ENCODE data around the gene CRYBA1.
A peak's percentile ranks its signal among the peaks of the same experiment; 100 is the strongest.
"Not testable (repeated sequence)": the region's sequence is repeated elsewhere in the genome, so short reads cannot be mapped to it uniquely, and the experiment has no call there.

The CRYBA1 gene

GRCh38 chr17:29216856-29217255 is 29.8 kb upstream of the CRYBA1 start:
- no peak for DNase-seq (ENCODE audit: low spot score in 2 of 2)
- H3K4me3 ChIP-seq: no peak overlapping the region
- no peaks in the 10 kb centered on the region for H3K9me3 ChIP-seq
- H3K27me3 ChIP-seq (ENCODE audit: low read depth): no peaks in the 10 kb centered on the region
- in situ Hi-C loops (cut with MboI; ENCODE audit: low sequenced_read_pairs): no loop called here
- H3K4me1 ChIP-seq: peaks cover 9% of the 10 kb centered on the region
- no peaks in the 10 kb centered on the region for H3K36me3 ChIP-seq (replicated peaks)

DNA sequence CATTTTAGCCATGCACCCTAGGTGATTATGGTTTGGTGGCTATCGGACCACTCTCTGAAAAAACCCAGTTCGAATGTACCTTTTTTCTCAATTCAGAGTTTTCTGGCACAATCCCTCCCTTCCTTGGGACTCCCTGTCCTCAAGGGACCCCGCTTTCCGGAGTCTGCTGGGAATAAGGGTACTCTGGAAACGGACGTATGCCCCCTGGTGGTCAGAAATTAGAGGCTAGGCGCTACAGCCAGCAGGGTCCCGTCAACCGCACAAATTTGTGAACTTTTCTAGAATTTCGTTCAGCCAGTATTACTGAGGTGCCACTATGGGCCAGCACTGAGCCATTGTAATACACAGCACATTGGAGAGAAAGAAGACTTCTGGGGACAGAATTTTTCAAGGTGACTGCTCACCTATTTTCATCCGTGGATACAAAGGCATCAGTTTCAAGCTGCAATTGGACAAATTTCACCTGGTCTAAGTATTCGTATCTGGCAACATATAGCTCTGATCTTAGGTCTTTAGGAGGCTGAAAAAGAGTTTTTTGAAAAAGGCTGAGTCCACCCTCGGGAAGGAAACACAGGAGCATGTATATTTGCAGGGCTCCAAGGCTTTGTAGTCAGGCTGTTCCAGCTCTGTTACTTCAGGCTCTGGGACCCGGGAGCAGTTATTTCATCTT is 27.1 kb upstream of the CRYBA1 start:
- DNase-seq (ENCODE audit: low spot score in 2 of 2): peak; percentile 78 to 94
- in situ Hi-C loops (cut with MboI; ENCODE audit: low sequenced_read_pairs): no loop called here

GRCh38 chr17:29221338-29221737 is 25.3 kb upstream of the CRYBA1 start:
- in situ Hi-C loops (cut with MboI; ENCODE audit: low sequenced_read_pairs); DNase-seq (ENCODE audit: low spot score in 2 of 2): not testable (repeated sequence)

More for the DNA sequence above, 27.1 kb upstream of the CRYBA1 start:
- Histone ChIP-seq H3K4me3 (no peak overlapping the region), H3K4me1 (peaks cover 9% of the 10 kb centered on the region), H3K36me3 (replicated peaks) (no peaks in the 10 kb centered on the region), H3K27me3 (ENCODE audit: low read depth) (no peaks in the 10 kb centered on the region), H3K9me3 (no peaks in the 10 kb centered on the region)

DNA sequence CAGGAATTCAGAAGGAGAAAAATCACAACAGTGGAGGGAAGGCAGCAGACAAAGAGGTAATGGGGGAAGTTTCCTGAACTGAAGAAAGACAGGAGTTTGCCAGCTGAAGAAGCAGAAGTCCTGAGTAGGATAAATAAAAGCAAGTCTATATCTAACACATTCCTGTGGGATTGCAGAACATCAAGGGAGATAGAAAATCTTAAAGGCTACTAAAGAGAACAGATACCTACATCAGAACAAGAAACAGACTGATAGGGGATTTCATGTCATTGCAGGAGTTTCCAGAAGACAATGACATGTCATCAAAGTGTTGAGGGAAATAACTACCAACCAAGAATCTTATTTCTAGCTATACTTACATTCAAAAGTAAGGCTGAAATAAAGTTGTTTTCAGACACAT is 21.3 kb upstream of the CRYBA1 start:
- no peaks in the 10 kb centered on the region for H3K27me3 ChIP-seq (ENCODE audit: low read depth)
- H3K36me3 ChIP-seq (replicated peaks): no peaks in the 10 kb centered on the region
- in situ Hi-C loops (cut with MboI; ENCODE audit: low sequenced_read_pairs): no loop called here
- no peak for DNase-seq (ENCODE audit: low spot score in 2 of 2)
- H3K9me3 ChIP-seq: no peaks in the 10 kb centered on the region
- no peak overlapping the region for H3K4me3 ChIP-seq
- no peaks in the 10 kb centered on the region for H3K4me1 ChIP-seq

More at GRCh38 chr17:29221338-29221737, 25.3 kb upstream of the CRYBA1 start:
- H3K36me3 ChIP-seq (replicated peaks); H3K9me3 ChIP-seq; H3K27me3 ChIP-seq (ENCODE audit: low read depth); H3K4me3 ChIP-seq; H3K4me1 ChIP-seq: not testable (repeated sequence)

DNA sequence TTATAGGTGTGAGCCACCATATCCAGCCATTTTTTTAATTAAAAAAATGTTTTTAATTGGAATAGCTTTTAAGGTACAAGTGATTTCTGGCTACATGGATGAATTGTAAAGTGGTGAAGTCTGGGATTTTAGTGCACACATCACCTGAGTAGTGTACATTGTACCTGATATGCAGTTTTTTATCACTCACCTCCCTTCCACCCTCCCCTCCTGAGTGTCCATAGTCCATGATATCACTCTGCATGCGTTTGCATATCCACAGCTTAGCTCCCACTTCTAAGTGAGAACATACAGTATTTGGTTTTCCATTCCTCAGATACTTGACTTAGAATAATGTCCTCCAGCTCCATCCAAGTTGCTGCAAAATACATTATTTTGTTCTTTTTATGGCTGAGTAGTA is 13.4 kb upstream of the CRYBA1 start:
- no peaks in the 10 kb centered on the region for H3K9me3 ChIP-seq
- H3K27me3 ChIP-seq (ENCODE audit: low read depth): no peaks in the 10 kb centered on the region
- in situ Hi-C loops (cut with MboI; ENCODE audit: low sequenced_read_pairs): no loop called here
- no peaks in the 10 kb centered on the region for H3K4me1 ChIP-seq
- H3K4me3 ChIP-seq: no peak overlapping the region
- H3K36me3 ChIP-seq (replicated peaks): no peaks in the 10 kb centered on the region
- no peak for DNase-seq (ENCODE audit: low spot score in 2 of 2)

GRCh38 chr17:29234972-29235371 is 11.7 kb upstream of the CRYBA1 start:
- H3K4me1 ChIP-seq; H3K9me3 ChIP-seq; H3K36me3 ChIP-seq (replicated peaks); in situ Hi-C loops (cut with MboI; ENCODE audit: low sequenced_read_pairs); DNase-seq (ENCODE audit: low spot score in 2 of 2); H3K4me3 ChIP-seq; H3K27me3 ChIP-seq (ENCODE audit: low read depth): not testable (repeated sequence)

DNA sequence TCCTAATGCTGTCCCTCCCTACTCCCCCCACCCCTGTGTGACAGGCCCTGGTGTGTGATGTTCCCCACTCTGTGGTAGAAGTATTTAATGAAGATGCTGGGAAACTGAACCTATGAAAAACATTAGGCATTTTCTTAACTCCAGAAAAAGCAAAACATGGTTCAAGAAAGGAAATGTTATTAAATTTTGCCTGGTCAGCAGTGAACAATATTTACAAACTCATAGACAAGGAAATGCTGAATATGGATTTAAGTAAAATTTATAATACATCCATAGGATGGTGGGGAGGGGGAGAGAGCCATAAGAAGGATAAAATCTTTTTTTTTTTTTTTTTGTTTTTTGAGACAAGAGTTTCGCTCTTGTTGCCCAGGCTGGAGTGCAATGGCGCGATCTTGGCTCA is 10.8 kb upstream of the CRYBA1 start:
- no peak overlapping the region for H3K4me3 ChIP-seq
- no peaks in the 10 kb centered on the region for H3K4me1 ChIP-seq
- in situ Hi-C loops (cut with MboI; ENCODE audit: low sequenced_read_pairs): no loop called here
- H3K9me3 ChIP-seq: no peaks in the 10 kb centered on the region
- no peak for DNase-seq (ENCODE audit: low spot score in 2 of 2)
- no peaks in the 10 kb centered on the region for H3K36me3 ChIP-seq (replicated peaks)
- no peaks in the 10 kb centered on the region for H3K27me3 ChIP-seq (ENCODE audit: low read depth)

DNA sequence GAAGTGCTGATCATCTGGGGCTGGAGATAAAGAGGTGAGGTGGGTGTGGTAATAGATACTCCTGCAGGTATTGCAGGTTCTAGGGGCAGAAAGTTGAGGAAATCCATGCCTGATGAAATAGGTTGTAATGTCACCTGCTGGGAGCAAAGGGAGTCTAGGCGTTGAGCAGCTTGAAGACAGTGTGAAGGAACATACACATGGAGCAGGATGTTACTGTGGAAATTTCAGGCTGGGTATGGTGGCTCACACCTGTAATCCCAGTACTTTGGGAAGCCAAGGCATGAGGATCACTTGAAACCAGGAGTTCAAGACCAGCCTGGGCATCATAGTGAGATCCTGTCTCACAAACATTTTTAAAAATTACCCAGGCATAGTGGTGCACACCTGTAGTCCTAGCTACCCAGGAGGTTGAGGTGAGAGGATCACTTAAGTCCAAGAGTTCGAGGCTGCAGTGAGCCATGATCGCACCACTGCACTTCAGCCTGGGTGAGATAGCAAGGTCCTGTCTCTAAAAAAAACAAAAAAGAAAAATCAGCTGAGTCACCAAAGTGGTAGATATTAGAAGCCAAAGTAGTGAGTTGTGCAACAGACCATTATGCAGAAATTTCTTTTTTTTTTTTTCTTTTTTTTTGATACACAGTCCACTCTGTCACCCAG is 9.1 kb upstream of the CRYBA1 start:
- H3K9me3 ChIP-seq: no peaks in the 10 kb centered on the region
- in situ Hi-C loops (cut with MboI; ENCODE audit: low sequenced_read_pairs): no loop called here
- H3K4me1 ChIP-seq: no peaks in the 10 kb centered on the region
- no peaks in the 10 kb centered on the region for H3K27me3 ChIP-seq (ENCODE audit: low read depth)
- no peak for DNase-seq (ENCODE audit: low spot score in 2 of 2)
- H3K4me3 ChIP-seq: no peak overlapping the region
- H3K36me3 ChIP-seq (replicated peaks): no peaks in the 10 kb centered on the region

- H3K36me3 ChIP-seq (replicated peaks): no peaks in the 10 kb centered on the region
- in situ Hi-C loops (cut with MboI; ENCODE audit: low sequenced_read_pairs): no loop called here
- H3K4me3 ChIP-seq: no peak overlapping the region
- H3K27me3 ChIP-seq (ENCODE audit: low read depth): no peaks in the 10 kb centered on the region
- no peaks in the 10 kb centered on the region for H3K4me1 ChIP-seq
- no peaks in the 10 kb centered on the region for H3K9me3 ChIP-seq
- no peak for DNase-seq (ENCODE audit: low spot score in 2 of 2)
Measured at GRCh38 chr17:29238133-29238850, 8.4 kb upstream of the CRYBA1 start.

DNA sequence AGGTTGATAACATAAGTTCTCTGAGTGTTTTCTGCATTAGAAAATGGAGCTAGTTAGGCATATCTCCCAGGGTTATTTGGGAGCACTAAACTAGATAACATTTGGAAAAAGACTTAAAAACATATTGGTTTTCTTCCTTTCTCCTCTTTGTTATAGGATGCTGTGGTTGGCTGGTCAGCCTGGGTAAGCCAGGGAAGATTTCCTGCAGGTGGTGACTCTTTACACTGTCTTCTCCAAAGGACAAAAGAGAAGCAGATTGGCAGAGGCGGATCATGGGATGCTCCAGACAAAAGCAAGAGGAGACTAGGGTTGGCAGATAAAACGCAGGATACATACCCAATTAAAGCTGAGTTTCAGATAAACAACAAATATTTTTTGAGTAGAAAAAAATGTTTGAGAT is 6.2 kb upstream of the CRYBA1 start:
- Histone ChIP-seq H3K4me3 (no peak overlapping the region), H3K36me3 (replicated peaks) (no peaks in the 10 kb centered on the region), H3K27me3 (ENCODE audit: low read depth) (no peaks in the 10 kb centered on the region), H3K9me3 (no peaks in the 10 kb centered on the region), H3K4me1 (no peaks in the 10 kb centered on the region)
- in situ Hi-C loops (cut with MboI; ENCODE audit: low sequenced_read_pairs): no loop called here
- no peak for DNase-seq (ENCODE audit: low spot score in 2 of 2)

DNA sequence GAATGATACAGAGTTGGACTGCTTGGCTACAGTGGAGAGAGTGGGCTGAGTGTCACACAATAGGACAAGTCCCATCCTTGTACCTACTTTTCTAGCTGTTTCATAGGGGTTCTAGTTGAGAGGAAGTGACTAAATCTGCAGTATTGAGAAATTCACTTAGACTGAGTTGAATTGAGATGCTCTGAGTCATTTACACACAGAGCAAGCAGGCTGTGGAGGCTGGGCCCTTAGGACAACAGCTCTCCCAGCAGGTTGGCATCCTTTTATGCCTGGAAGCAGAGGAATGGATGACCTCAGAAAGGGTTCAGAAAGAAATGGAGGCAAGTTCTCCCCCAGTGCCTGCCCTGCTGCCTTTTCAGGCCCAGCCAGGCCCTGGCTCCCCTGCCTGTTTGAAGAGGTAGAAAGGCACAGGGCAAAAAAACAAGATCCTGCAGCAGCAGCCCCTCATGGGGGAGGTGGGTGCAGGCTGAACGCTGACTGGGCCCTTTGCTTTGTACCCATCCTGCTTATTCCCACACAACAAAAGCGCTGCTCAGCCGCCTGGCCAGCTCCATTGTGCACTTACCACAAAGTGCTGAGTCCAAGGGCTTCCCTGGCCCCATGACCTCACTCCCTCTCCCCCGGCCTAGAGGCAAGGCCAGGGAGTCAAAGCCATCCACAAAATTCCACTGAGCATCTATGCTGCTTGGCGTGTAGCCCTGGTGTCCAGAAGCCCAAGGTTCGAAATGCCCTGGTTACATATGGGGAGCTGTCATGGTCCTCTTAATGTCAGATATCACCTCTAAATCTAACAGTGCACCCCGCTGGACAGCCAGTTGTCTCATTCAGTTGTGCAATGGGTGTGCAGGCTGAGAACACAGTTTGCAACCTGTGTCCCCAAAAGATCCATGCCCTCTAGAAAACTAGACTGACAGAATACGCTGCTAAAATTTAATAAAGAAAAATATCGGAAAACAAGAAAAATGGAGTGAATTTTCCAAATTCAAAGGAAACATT is 5.4 kb upstream of the CRYBA1 start:
- H3K4me1 ChIP-seq: no peaks in the 10 kb centered on the region
- H3K4me3 ChIP-seq: no peak overlapping the region
- no peaks in the 10 kb centered on the region for H3K36me3 ChIP-seq (replicated peaks)
- in situ Hi-C loops (cut with MboI; ENCODE audit: low sequenced_read_pairs): no loop called here
- H3K27me3 ChIP-seq (ENCODE audit: low read depth): no peaks in the 10 kb centered on the region
- no peaks in the 10 kb centered on the region for H3K9me3 ChIP-seq
- DNase-seq (ENCODE audit: low spot score in 2 of 2): peak in 1 of 2 experiments; percentile 16

- no peaks in the 10 kb centered on the region for H3K4me1 ChIP-seq
- H3K27me3 ChIP-seq (ENCODE audit: low read depth): no peaks in the 10 kb centered on the region
- H3K36me3 ChIP-seq (replicated peaks): no peaks in the 10 kb centered on the region
- no peak overlapping the region for H3K4me3 ChIP-seq
- no peaks in the 10 kb centered on the region for H3K9me3 ChIP-seq
- DNase-seq (ENCODE audit: low spot score in 2 of 2): no peak
- in situ Hi-C loops (cut with MboI; ENCODE audit: low sequenced_read_pairs): no loop called here
Measured at GRCh38 chr17:29242051-29242450, 4.6 kb upstream of the CRYBA1 start.

DNA sequence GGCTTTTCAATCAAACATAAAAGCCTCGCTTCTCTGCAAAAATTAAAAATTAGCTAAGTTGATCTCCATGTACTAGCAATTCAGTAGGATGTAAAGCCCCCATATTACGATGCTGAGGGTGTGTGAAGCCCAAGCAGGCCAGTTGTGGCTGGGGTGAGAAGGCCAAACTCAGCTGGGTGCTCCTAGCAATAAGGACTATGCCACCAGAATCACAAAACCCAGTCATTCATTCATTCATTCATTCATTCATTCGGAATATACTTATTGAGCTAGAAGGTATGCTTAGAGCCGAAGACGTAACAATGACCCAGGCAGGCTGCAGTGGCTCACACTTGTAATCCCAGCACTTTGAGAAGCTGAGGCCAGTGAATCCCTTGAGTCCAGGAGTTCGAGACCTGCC is 3.9 kb upstream of the CRYBA1 start:
- no peak for DNase-seq (ENCODE audit: low spot score in 2 of 2)
- H3K9me3 ChIP-seq: no peaks in the 10 kb centered on the region
- no peaks in the 10 kb centered on the region for H3K27me3 ChIP-seq (ENCODE audit: low read depth)
- H3K4me1 ChIP-seq: no peaks in the 10 kb centered on the region
- H3K36me3 ChIP-seq (replicated peaks): no peaks in the 10 kb centered on the region
- H3K4me3 ChIP-seq: no peak overlapping the region
- in situ Hi-C loops (cut with MboI; ENCODE audit: low sequenced_read_pairs): no loop called here

Measured in HAP-1 (cell line).